Osteocyte (in vitro differentiated cells): ENCODE results near the gene PIWIL1. TPM values are rescaled to one million over a fixed set of nuclear protein-coding genes. Genes with fewer than 3 reads are reported as not detected.

Experiments used
- DNase-seq: peaks from one replicate; pipeline ENCODE4 v3.0.0; 2021; ENCODE audit warnings: mixed read lengths; ENCODE audit not compliant: unreplicated experiment; ENCODE audit errors: extremely low spot score
- H3K27ac Mint-ChIP-seq: one replicate; pipeline ENCODE4 v1.8.0; 2021; ENCODE audit warnings: mild to moderate bottlenecking, mixed read lengths; ENCODE audit not compliant: unreplicated experiment
- H3K27me3 Mint-ChIP-seq: one replicate; pipeline ENCODE4 v1.8.0; 2021; ENCODE audit warnings: mixed read lengths; ENCODE audit not compliant: unreplicated experiment
- H3K36me3 Mint-ChIP-seq: one replicate; pipeline ENCODE4 v1.8.0; 2021; ENCODE audit warnings: mixed read lengths; ENCODE audit not compliant: unreplicated experiment
- H3K4me1 Mint-ChIP-seq: one replicate; pipeline ENCODE4 v1.8.0; 2021; ENCODE audit warnings: mixed read lengths; ENCODE audit not compliant: unreplicated experiment
- H3K4me3 Mint-ChIP-seq: one replicate; pipeline ENCODE4 v1.8.0; 2021; ENCODE audit warnings: mild to moderate bottlenecking, moderate library complexity, mixed read lengths; ENCODE audit not compliant: unreplicated experiment
- H3K9me3 Mint-ChIP-seq: one replicate; pipeline ENCODE4 v1.8.0; 2021; ENCODE audit warnings: mixed read lengths; ENCODE audit not compliant: unreplicated experiment
- CTCF ChIP-seq: fragments of 200-600 bp; sonication (generic); IDR thresholded peaks from 2 replicates; pipeline ENCODE4 v1.5.0; 2021; ENCODE audit warnings: antibody characterized with exemption, mild to moderate bottlenecking, moderate library complexity
- total RNA-seq: library from RNA; stranded (reverse); gene quantifications from 2 replicates; pipeline ENCODE4 v1.2.1, GENCODE V29; 2021

Gene PIWIL1
- total RNA-seq, 1 donor from 2014 or later: not detected

- TF ChIP-seq CTCF: no peak
- H3K36me3 Mint-ChIP-seq: no peaks in the 10 kb centered on the region
- no peak overlapping the region for H3K27ac Mint-ChIP-seq
- H3K9me3 Mint-ChIP-seq: no peaks in the 10 kb centered on the region
- no peak for DNase-seq
- no peak overlapping the region for H3K4me3 Mint-ChIP-seq
- H3K27me3 Mint-ChIP-seq: no peaks in the 10 kb centered on the region
- H3K4me1 Mint-ChIP-seq: no peaks in the 10 kb centered on the region
Observed at GRCh38 chr12:130330685-130331084, 7.0 kb upstream of the PIWIL1 start.

GRCh38 chr12:130331146-130331545, 6.5 kb upstream of the PIWIL1 start:
- Mint-ChIP-seq H3K4me1 (no peaks in the 10 kb centered on the region), H3K27me3 (no peaks in the 10 kb centered on the region), H3K4me3 (no peak overlapping the region), H3K36me3 (no peaks in the 10 kb centered on the region), H3K27ac (no peak overlapping the region), H3K9me3 (no peaks in the 10 kb centered on the region)
- no peak for TF ChIP-seq CTCF
- DNase-seq: no peak

- Mint-ChIP-seq H3K36me3 (no peaks in the 10 kb centered on the region), H3K4me3 (no peak overlapping the region), H3K27me3 (no peaks in the 10 kb centered on the region), H3K27ac (no peak overlapping the region), H3K9me3 (no peaks in the 10 kb centered on the region), H3K4me1 (no peaks in the 10 kb centered on the region)
- no peak for DNase-seq
- no peak for TF ChIP-seq CTCF
Observed at GRCh38 chr12:130333341-130333740, 4.3 kb upstream of the PIWIL1 start.

GRCh38 chr12:130334399-130334798, 3.3 kb upstream of the PIWIL1 start:
- Mint-ChIP-seq H3K9me3 (no peaks in the 10 kb centered on the region), H3K36me3 (no peaks in the 10 kb centered on the region), H3K27me3 (no peaks in the 10 kb centered on the region), H3K27ac (no peak overlapping the region), H3K4me3 (no peak overlapping the region), H3K4me1 (no peaks in the 10 kb centered on the region)
- DNase-seq: no peak
- no peak for TF ChIP-seq CTCF

GRCh38 chr12:130334937-130335336, 2.8 kb upstream of the PIWIL1 start:
- no peak overlapping the region for H3K4me3 Mint-ChIP-seq
- no peaks in the 10 kb centered on the region for H3K27me3 Mint-ChIP-seq
- H3K36me3 Mint-ChIP-seq: no peaks in the 10 kb centered on the region
- no peaks in the 10 kb centered on the region for H3K4me1 Mint-ChIP-seq
- H3K27ac Mint-ChIP-seq: no peak overlapping the region
- no peaks in the 10 kb centered on the region for H3K9me3 Mint-ChIP-seq
- TF ChIP-seq CTCF: no peak
- DNase-seq: no peak
